HG03045 (cell line): ENCODE data around the gene ANKRD44.
"Not testable (repeated sequence)": the region's sequence is repeated elsewhere in the genome, so short reads cannot be mapped to it uniquely, and the experiment has no call there.

ENCODE experiments used
- ATAC-seq: cut with Tn5 transposase; IDR thresholded peaks from one replicate; pipeline ENCODE4 v1.9.1; 2021; ENCODE audit warnings: mild to moderate bottlenecking, moderate library complexity; ENCODE audit not compliant: unreplicated experiment

Gene ANKRD44

DNA sequence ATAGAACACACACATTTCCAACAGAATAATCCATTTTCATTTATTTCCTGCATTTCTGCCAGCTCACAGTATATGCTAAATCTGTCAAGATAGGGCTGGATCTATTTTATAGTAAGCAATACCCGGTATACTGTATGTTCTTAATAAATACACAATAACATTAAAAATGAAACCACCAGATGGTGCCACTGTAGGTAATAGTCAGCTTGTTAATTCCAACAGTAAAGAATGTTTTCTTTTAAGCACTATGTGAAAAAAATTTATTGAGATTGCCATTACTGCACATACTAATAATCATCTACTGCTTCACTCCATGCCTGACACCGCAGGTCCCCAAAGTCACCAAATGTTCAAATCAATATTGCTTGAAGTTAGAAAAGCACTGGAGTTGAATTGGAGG lies 252.6 kb downstream of the ANKRD44 start:
- ATAC-seq: no peak

DNA sequence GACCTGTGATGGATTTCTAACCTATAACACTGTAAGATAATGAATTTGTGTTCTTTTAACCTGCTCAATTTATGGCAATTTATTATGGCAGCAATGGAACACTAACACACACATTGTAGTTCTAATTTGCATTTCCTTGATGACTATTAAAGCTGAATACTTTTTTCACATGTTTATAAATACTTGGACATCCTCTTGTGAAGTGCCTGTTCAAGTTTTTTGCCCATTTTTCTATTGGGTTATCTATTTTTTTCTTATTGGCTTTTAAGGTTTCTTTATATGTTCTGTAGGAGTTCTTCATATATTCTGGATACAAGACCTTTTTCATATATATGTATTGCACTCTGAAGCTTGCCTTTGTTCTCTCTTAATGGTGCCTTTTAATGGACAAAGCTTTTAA lies 255.5 kb downstream of the ANKRD44 start:
- no peak for ATAC-seq

DNA sequence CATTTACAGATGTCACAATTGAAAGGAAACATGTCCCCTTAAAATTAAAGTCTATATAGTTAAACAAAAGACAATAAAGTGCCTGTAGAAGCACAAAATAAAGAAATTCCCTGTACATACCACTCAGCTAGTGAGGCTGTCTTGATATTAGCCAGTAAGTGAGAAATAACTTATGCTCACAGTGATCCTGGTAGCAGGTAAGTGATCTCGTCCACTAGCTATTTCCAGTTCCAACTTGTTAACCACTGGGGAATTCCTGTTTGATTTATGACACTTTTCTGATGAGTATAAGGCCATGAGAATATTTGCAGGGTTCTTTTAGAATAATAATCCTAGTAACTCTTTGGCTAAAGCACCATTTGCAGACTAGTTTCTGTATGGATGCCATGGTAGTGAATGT lies 256.1 kb downstream of the ANKRD44 start:
- no peak for ATAC-seq

DNA sequence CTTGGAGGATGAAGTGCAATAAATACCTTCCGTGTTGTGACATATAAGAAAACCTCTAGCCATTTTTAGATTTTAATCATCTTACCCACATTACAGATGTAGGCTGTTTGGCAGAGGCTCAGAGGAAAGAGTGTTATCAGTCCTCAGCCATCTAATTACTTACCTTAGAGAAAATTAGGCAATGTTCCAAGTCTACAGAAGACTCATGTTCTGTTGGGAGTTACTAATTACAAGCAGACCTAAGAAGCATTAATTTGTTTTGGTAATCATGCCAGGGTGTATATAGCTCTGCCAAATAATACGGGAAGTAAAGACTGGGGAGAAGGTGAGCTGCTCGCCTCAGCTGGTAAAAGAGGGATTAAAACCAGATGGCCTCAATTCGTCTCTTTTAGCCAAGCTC lies 258.2 kb downstream of the ANKRD44 start:
- no peak for ATAC-seq

DNA sequence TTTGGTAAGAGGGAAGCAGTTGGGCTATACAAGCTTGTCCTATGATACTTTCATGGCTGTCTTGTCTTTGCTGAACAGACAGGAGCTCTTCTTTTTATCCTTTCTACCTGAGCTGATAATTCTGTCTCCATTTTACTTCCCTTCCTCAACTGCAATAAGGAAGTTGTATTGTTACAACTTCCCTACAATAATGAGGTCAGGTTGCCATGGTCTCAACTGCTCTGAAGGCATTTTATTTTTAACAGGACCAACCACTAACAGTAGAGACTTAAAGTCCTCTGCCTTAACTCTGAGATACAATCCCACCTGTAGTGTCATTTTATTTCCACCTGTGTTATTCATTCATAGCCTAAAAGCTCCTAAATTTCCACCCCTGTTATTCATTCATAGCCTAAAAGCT lies 265.5 kb downstream of the ANKRD44 start:
- ATAC-seq: no peak

DNA sequence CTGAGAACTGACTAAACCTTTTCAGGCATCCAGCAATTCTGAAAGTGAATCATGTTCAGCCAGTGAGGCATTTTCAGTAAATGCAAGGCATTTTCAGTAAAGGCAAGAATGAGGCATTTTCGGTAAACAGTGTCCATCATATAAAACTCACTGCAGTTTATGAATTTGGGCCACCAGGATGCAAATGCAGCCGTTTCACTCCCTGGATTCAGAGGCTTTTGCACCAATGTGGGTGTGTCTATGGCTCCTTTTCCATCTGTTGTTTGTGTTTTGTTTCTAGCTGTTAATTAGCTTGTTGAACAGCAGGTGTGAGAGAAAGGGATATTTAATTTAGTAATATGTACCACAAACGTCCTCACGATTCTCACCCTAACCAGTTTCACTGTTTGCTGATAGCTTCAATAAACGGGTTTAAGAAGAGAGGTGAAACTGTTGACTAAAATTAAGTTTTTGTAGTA lies 267.8 kb downstream of the ANKRD44 start:
- peak; percentile 67 for ATAC-seq

DNA sequence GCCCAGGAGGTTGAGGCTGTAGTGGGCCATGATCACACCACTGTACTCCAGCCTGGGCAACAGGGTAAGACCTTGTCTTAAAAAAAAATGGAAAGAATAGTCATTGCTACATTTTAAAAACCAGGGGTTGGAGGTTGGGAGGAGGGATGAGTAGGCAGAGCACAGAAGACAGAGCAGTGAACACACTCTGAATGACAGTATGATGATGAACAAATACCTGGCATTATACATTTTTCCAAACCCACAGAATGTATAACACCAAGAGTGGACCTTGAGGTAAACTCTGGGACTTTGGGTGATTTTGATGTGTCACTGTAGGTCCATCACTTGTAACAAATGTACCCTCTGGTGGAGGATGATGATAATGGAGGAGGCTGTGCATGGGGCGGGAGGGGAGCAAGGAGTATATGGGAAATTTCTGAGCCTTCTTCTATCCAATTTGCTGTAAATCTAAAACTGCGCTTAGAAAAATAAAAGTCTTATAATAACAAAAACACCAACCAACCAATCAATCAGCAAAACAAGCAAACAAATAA lies 272.6 kb downstream of the ANKRD44 start:
- ATAC-seq: no peak

DNA sequence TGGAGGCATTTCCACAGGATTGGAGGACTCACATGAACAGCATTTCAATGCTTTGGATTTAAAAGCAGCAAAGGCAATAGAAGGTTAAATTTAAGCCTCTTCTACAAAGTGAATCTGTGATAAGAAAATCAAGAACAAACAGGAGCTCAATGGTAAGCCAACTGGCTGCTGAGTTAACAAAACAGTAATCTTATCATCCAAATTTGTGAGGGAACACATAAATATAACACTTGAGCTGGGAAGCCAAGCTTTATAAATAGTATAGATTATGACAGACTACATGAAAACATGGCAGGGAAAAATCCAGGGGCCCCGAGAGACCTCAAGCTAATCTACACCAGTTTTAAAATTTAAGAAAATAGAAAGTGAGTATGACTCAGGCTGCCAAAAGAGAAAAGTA lies 275.6 kb downstream of the ANKRD44 start:
- no peak for ATAC-seq

DNA sequence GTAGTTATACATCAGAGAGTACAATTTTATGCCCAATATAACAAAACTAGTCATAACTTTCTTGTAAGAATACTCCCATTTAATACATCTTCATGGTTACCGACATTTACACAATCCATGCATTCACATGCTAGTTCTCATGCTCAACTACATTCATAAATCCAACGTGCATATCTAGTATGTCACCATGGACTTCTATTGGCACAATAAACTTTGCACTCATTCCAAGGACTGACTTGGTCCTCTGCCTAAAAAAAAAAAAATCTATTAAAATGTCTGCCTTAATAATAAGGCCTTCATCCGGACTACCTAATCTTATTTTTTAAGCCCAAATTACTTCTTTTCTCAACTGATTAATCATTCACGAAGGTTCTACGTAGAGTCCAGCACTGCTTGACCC lies 276.3 kb downstream of the ANKRD44 start:
- no peak for ATAC-seq

DNA sequence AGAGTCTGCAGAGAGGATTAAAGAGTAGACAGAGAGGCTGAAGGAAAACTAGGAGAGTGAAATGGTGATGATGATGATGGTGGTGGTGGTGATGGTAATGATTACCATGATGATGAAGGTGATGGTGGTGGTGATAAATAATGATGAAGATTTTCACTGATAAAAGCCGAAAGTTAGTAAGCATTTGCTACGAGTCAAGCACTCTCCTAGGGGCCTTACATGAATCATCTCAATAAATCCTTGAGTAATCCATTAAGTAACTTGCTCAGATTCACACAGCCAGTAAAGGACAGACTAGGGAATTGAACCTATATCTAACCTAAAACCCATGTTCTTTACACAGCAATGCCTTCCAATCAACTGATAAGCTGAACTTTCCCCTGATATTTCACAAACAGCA lies 277.4 kb downstream of the ANKRD44 start:
- no peak for ATAC-seq

DNA sequence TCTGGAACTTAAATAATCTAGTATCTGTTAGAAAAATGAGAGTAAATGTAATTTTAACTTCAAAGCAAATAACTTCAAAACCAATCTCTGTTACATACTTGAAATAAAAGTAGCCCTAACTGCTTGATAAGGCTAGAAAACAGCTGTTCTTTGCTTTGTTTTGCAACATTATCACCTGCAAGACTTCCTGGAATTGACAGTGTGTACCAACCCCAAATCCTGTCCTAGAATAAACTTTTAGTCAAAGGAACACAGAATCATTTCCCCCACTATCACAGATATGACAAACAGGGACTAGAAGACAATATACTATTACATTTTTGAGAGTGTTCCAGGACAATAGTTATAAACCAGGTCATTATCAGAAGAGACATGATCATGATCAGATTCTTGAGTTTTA lies 278.8 kb downstream of the ANKRD44 start:
- ATAC-seq: no peak

DNA sequence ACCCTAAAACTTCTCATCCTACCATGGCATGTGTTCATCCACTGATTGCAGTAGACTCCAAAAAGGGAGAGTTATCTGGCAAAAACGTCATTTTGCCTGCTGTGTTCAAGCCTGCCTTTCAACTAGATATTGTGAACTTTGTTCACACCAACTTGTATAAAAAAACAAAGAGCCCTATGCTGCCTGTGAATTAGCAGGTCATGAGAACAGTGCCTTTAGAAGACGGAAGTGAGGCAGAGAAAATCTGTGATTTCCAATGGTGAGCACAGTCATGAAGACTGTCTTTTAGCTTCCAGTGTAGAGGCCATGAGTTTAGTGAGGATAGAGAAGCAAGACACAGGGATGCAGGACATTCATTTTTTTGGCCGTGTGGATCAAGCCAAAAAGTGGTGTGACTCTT lies 280.5 kb downstream of the ANKRD44 start:
- no peak for ATAC-seq

DNA sequence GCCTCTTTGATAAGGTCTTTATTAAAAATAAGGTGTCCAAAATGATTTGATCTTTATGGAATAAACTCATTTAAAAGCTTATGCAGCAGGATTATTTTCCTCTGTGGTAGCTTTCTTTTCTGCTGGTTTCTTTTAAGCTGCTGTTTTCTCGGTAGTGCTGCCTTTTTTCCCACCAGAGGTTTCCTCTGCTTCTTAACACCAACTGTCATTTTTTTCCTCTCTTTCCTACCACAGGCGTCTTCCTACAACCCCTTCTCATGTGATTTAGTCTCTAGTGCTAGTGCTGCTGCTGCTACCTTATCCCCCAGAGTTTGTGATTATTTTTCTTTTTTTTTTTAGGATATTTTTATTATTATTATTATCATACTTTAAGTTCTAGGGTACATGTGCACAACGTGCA lies 281.9 kb downstream of the ANKRD44 start:
- no peak for ATAC-seq

DNA sequence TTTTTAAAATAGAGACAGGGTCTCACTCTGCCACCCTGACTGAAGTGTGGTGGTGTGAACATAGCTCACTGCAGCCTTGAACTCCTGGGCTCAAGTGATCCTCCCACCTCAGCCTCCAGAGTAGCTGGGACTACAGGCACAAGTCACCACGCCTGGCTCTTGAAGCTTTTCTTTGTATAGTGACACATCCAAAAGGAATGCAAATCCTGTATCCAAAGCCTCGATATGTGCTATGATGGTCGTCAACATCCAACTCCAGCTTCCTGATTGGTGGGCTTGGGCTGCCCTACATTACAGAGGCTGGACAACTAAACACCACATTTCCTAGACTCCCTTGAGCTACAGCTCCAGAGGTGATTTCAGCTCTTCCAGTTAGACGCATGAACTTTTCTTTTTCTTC lies 282.4 kb downstream of the ANKRD44 start:
- no peak for ATAC-seq

DNA sequence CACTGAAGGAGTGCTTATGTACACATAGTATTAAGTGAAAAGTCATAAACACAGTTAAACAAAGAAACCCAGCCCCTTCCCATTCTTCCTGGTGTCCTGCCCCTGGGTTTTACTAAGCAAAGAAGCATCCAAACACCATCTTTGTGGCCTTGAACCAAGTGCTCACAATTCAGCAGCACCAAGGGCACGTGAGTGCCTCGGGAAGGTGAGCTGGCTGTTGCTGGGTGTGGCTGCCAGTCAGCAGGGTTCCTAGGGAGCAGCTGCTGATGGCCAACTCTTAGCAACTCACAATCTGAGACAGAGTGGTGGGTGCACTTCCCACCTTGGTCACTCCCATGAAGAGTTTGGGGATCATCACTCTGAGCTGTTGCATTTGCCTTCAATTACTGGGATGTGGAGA lies 286.4 kb downstream of the ANKRD44 start:
- ATAC-seq: no peak

DNA sequence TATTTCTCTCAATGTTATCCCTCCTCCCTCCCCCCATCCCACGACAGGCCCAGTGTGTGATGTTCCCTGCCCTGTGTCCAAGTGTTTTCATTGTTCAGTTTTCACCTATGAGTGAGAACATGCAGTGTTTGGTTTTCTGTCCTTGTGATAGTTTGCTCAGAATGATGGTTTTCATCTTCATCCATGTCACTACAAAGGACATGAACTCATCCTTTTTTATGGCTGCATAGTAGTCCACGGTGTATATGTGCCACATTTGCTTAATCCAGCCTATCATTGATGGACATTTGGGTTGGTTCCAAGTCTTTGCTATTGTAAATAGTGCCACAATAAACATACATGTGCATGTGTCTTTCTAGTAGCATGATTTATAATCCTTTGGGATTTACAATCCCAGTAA lies 289.7 kb downstream of the ANKRD44 start:
- ATAC-seq: not testable (repeated sequence)

DNA sequence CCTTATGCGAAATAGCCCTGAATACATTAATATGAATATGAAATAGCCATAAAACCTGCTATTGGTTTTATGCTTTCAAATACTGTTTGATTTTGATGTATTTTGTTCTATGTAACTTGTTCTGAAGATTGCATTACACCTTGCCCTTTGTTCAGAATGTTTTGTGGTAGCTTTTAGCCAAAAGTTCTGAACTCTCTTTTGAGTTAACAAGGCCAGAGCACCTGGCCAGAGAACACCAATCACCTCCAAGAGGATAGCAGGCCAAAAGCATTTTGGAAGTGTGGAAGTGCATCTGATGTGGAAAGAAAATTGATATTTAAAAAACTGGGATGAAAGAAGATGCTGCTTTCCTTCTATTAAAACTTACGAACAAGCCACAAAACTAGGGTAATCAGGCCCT lies 297.5 kb downstream of the ANKRD44 start:
- ATAC-seq: no peak

DNA sequence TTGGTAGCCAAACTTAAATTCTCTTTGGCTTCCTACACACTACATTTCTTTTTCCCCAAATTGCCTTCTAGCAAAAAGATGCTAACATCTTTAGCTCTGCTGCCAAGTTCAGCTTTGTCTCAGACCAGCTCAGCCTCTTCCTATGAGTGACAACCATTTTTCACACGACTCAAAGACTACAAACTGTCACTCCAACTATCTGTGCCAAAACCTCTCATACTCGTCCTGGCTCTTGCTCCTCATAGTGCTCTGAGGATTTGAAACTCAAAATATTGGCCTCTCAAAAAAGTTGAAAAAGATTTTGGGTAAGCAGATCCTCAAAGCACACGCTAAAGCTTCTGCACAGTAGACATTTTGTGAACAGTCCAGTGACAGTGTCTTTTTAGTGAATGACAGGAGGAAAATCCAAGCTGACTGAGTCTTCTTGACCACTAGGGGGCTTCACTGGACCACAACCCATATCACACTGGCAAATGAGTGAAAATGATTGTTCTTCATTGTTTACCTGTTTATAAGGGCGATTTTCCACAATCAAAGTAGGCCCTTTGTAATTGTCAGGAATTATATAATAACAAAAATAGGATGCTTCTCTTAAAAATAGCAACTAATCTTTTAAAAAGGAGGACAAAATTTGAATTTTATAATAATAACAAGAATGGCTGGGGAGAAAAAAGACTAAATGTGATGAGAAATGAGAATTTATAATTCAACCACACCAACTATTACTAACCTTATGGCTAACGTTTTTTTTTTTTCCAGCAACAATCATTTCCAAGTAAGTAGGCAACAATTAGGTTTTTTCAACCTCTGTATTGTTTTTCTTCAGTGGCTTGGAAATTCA lies 298.6 kb downstream of the ANKRD44 start:
- no peak for ATAC-seq

DNA sequence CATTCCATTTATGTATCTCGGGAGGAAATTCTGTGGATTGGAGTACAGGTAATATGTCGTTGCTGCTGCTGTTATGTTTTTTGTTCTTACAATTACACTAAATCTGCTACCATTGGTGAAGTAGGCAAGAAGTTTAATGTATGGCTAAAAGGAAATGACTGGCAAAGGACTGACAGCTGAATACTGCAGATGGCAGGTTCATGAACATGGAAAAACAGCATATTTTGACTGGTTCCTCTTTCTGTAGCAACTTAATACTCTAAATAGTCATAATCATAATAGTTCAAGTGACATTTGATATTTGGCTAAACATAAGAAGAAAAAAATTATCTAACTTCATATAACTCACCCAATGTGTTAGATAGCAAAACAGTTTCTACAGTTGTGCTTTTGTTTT lies 299.6 kb downstream of the ANKRD44 start:
- ATAC-seq: no peak

DNA sequence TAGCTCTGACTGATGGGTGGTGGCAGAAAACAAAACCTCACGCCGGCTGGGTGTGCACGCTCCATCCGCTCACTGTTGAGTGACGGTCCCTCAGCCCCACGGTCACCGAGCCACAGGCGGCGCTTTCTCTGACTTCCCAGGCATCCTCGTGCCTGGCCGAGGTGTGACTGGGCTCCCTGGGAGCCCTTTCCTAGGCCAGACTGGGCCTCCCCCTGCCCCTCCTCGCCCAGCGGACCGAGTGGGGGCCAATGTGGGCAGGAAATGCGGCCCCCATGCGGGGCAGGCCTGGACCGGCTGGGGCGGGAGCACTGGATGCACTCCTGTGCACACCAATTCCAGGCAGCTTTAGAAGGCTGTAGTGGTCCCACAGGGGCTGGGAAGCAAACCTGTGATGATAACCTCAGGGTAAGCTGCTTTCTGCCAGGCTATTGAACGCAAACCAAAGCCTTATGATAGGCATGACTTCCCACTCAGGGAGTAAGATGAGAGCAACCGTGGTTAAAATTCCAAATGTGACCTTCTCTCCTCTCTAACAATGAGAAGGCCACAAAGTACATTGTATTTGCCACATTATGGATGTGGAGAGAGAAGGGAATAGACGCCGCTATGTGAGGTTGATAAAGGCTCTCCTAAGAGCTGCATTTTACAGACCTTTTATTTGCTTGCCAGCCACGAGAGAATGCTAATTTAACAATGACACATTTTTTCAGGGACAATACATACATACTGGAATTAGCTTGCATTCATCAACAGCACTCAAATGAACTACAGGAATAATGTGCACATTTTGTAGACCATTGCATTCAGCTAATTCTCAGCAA lies 300.2 kb downstream of the ANKRD44 start:
- ATAC-seq: no peak

DNA sequence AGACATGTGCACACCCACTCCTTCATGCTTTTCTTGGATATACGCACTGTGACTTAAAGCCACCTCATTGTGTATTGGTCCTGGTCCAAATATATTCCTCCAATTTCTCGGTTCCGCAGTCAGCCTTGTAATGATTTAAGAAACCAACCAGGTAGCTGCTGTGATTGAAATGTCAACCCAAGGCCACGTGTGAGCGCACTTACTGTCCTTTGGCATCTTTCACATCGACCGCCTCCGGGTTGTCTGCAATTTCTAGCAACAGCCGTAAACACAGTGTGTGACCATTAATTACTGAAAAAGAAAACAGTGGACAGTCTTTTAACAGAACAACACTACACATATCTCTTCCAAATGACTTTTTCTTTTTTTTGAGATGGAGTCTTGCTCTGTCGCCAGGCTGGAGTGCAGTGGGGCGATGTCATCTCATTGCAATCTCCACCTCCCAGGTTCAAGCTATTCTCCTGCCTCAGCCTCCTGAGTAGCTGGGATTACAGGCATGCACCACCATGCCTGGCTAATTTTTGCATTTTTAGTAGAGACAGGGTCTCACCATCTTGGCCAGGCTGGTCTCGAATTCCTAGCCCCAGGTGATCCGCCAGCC lies 301.7 kb downstream of the ANKRD44 start:
- not testable (repeated sequence) for ATAC-seq
